ENCODE measurements around the gene CD209. TPM values are rescaled to one million over a fixed set of nuclear protein-coding genes. Genes with fewer than 3 reads are reported as not detected.

Gene CD209
- total RNA-seq, 1 donor from 2014 or later: not detected

- peaks cover 8% of the 10 kb centered on the region for H3K9me3 Mint-ChIP-seq (ENCODE audit: low read depth)
- no peaks in the 10 kb centered on the region for H3K4me1 Mint-ChIP-seq (ENCODE audit: low read depth)
- DNase-seq (ENCODE audit: low spot score): no peak
- peaks cover 33% of the 10 kb centered on the region for H3K27me3 Mint-ChIP-seq (ENCODE audit: low read depth)
- H3K36me3 Mint-ChIP-seq (ENCODE audit: low read depth): peaks cover 3% of the 10 kb centered on the region
- no peak for TF ChIP-seq CTCF (IDR thresholded peaks at IDR 0.05)
- no peak overlapping the region for H3K27ac Mint-ChIP-seq (ENCODE audit: unreplicated experiment)
- no peak overlapping the region for H3K4me3 Mint-ChIP-seq (ENCODE audit: unreplicated experiment)
Measured at GRCh38 chr19:7790416-7790815, 43.1 kb upstream of the CD209 start.

GRCh38 chr19:7789447-7789846 lies 42.1 kb upstream of the CD209 start:
- TF ChIP-seq CTCF (IDR thresholded peaks at IDR 0.05): no peak
- Mint-ChIP-seq H3K27ac (ENCODE audit: unreplicated experiment) (no peak overlapping the region), H3K4me1 (ENCODE audit: low read depth) (no peaks in the 10 kb centered on the region), H3K36me3 (ENCODE audit: low read depth) (peaks cover 3% of the 10 kb centered on the region), H3K4me3 (ENCODE audit: unreplicated experiment) (no peak overlapping the region), H3K27me3 (ENCODE audit: low read depth) (peaks cover 40% of the 10 kb centered on the region), H3K9me3 (ENCODE audit: low read depth) (peaks cover 12% of the 10 kb centered on the region)
- no peak for DNase-seq (ENCODE audit: low spot score)

GRCh38 chr19:7788933-7789323 lies 41.6 kb upstream of the CD209 start:
- TF ChIP-seq CTCF (IDR thresholded peaks at IDR 0.05): no peak
- Mint-ChIP-seq H3K4me3 (ENCODE audit: unreplicated experiment) (no peak overlapping the region), H3K36me3 (ENCODE audit: low read depth) (peaks cover 3% of the 10 kb centered on the region), H3K9me3 (ENCODE audit: low read depth) (peaks cover 7% of the 10 kb centered on the region), H3K4me1 (ENCODE audit: low read depth) (no peaks in the 10 kb centered on the region), H3K27me3 (ENCODE audit: low read depth) (peaks cover 43% of the 10 kb centered on the region), H3K27ac (ENCODE audit: unreplicated experiment) (no peak overlapping the region)
- no peak for DNase-seq (ENCODE audit: low spot score)

- peaks cover 48% of the 10 kb centered on the region for H3K27me3 Mint-ChIP-seq (ENCODE audit: low read depth)
- DNase-seq (ENCODE audit: low spot score): no peak
- TF ChIP-seq CTCF (IDR thresholded peaks at IDR 0.05): no peak
- H3K27ac Mint-ChIP-seq (ENCODE audit: unreplicated experiment): no peak overlapping the region
- no peak overlapping the region for H3K4me3 Mint-ChIP-seq (ENCODE audit: unreplicated experiment)
- peaks cover 3% of the 10 kb centered on the region for H3K36me3 Mint-ChIP-seq (ENCODE audit: low read depth)
- H3K9me3 Mint-ChIP-seq (ENCODE audit: low read depth): peaks cover 4% of the 10 kb centered on the region
- H3K4me1 Mint-ChIP-seq (ENCODE audit: low read depth): no peaks in the 10 kb centered on the region
Measured at GRCh38 chr19:7788178-7788932, 41.0 kb upstream of the CD209 start.

GRCh38 chr19:7787602-7788177 lies 40.4 kb upstream of the CD209 start:
- DNase-seq (ENCODE audit: low spot score): no peak
- TF ChIP-seq CTCF (IDR thresholded peaks at IDR 0.05): no peak
- Mint-ChIP-seq H3K4me3 (ENCODE audit: unreplicated experiment) (no peak overlapping the region), H3K36me3 (ENCODE audit: low read depth) (peaks cover 2% of the 10 kb centered on the region), H3K4me1 (ENCODE audit: low read depth) (no peaks in the 10 kb centered on the region), H3K27me3 (ENCODE audit: low read depth) (peaks cover 54% of the 10 kb centered on the region), H3K27ac (ENCODE audit: unreplicated experiment) (no peak overlapping the region), H3K9me3 (ENCODE audit: low read depth) (peaks cover 4% of the 10 kb centered on the region)

Data from chondrocyte (in vitro differentiated cells).